Adipocyte (in vitro differentiated cells): Measurements from ENCODE around the gene PTBP1.

Experiments used
- DNase-seq: peaks from one replicate; pipeline ENCODE4 v3.0.0-alpha.2; 2015; ENCODE audit warnings: low read depth
- H3K27me3 ChIP-seq: replicated peaks from 2 replicates; pipeline ENCODE4 v1.7.0; 2013; ENCODE audit warnings: mild to moderate bottlenecking, low read length, moderate library complexity; ENCODE audit not compliant: control insufficient read depth, insufficient read depth
- H3K36me3 ChIP-seq: 2 replicates; pipeline ENCODE4 v1.7.0; 2013; ENCODE audit warnings: low read length, mild to moderate bottlenecking, moderate library complexity; ENCODE audit not compliant: control insufficient read depth, insufficient read depth, severe bottlenecking
- H3K4me1 ChIP-seq: 2 replicates; pipeline ENCODE4 v1.7.0; 2013; ENCODE audit warnings: mild to moderate bottlenecking, low read length, moderate library complexity; ENCODE audit not compliant: control insufficient read depth, insufficient read depth
- H3K4me3 ChIP-seq: 2 replicates; pipeline ENCODE4 v1.7.0; 2013; ENCODE audit warnings: mild to moderate bottlenecking, low read length, moderate library complexity
- H3K9ac ChIP-seq: 2 replicates; pipeline ENCODE4 v1.7.0; 2013; ENCODE audit warnings: mild to moderate bottlenecking, low read length, moderate library complexity
- H3K9me3 ChIP-seq: 2 replicates; pipeline ENCODE4 v1.7.0; 2013; ENCODE audit warnings: mild to moderate bottlenecking, low read length, moderate library complexity; ENCODE audit not compliant: control insufficient read depth

PTBP1 gene

GRCh38 chr19:796692-797527 lies at the start of gene PTBP1:
Gene PTBP1 (plus strand): TSS chr19:797452. CDS start chr19:797498, 46 bp downstream.
- DNase-seq: peak; percentile 100
- Histone ChIP-seq H3K4me1 (peaks cover 40% of the 10 kb centered on the region), H3K36me3 (peaks cover 12% of the 10 kb centered on the region), H3K4me3 (peak within 1 kb of the TSS; percentile 98), H3K9ac (peak within 1 kb of the TSS; percentile 98), H3K27me3 (no peaks in the 10 kb centered on the region), H3K9me3 (no peaks in the 10 kb centered on the region)

GRCh38 chr19:748274-748598 lies 49.0 kb upstream of the PTBP1 start:
- peaks cover 10% of the 10 kb centered on the region for H3K9me3 ChIP-seq

DNA sequence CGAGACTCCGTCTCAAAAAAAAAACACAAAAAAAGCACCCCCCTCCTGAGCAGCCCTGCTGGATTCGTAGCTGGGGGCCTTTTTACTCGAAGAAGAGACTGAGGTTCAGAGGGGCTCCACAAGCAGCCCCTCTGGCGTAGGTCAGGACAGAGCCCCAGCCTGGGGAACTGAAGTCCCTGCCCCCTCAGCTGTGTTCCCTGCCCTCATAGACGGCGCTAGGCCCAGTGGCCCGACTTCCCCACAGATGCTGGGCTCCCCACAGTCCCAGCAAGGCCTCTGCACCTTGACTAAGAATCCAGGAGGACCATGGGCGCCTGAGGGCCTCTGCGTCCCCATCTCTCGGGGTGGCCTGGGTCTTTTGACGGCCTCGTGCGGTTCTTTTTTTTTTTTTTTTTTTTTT lies 47.4 kb upstream of the PTBP1 start:
- no peak for DNase-seq
- H3K9ac ChIP-seq: no peak overlapping the region
- H3K4me1 ChIP-seq: peaks cover 21% of the 10 kb centered on the region
- no peaks in the 10 kb centered on the region for H3K36me3 ChIP-seq
- peaks cover 7% of the 10 kb centered on the region for H3K9me3 ChIP-seq
- no peak overlapping the region for H3K4me3 ChIP-seq
- H3K27me3 ChIP-seq: no peaks in the 10 kb centered on the region

More at GRCh38 chr19:748274-748598, 49.0 kb upstream of the PTBP1 start:
- Histone ChIP-seq H3K9ac (no peak overlapping the region), H3K4me3 (no peak overlapping the region), H3K4me1 (peaks cover 20% of the 10 kb centered on the region), H3K36me3 (no peaks in the 10 kb centered on the region), H3K27me3 (no peaks in the 10 kb centered on the region)
- no peak for DNase-seq

DNA sequence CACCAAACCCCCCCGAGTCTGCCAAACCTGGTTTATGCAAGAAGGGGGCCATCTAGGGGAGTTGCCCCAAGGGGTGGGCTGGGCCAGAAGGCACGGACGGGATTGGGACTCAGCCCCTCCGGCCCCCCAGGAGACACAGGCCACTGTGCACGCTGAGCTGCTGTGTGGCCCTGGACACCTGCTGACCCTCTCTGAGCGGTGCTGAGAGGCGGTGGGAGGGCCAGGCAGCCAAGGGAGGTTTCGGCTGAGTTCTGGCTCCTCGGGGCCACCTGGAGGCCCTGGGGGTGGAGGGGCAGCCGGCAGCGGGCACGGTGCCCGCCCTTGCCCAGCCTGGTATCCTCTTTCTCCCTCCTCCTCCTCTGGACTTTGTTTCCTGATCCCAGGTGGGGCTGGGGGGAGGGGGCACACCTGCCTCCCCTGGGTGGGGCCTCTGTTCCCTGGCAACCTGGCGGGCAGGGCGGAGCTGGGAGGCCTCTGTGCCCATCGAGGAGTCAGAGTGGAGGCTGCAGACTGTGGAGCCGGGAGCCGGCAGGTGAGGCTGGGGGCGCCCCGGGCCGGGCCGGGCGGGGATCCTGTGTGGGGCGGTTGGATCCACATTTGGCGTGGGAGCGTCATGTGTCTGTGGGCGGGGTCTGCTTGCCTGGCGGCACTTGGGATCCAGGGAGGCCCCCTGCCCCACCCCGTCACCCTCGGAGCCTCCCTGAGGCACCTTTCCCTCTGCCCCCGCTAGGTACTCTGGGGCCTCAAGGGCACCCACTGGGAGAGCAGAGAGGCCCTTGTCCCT lies 46.4 kb upstream of the PTBP1 start, which contains the start of gene MISP:
MISP (plus strand) TSS at position 473 of the 784 bp plus-strand sequence. CDS start 5,835 bp downstream, outside the sequence.
- H3K9me3 ChIP-seq: peaks cover 7% of the 10 kb centered on the region
- H3K4me3 ChIP-seq: no peak within 1 kb of the TSS
- peaks cover 21% of the 10 kb centered on the region for H3K4me1 ChIP-seq
- no peaks in the 10 kb centered on the region for H3K36me3 ChIP-seq
- peak within 1 kb of the TSS; percentile 64 for H3K9ac ChIP-seq
- no peaks in the 10 kb centered on the region for H3K27me3 ChIP-seq
- DNase-seq: no peak

- Histone ChIP-seq H3K4me1 (peaks cover 21% of the 10 kb centered on the region), H3K36me3 (no peaks in the 10 kb centered on the region), H3K27me3 (no peaks in the 10 kb centered on the region), H3K4me3 (no peak overlapping the region), H3K9ac (peak overlapping the region; percentile 64), H3K9me3 (peaks cover 7% of the 10 kb centered on the region)
- peak; percentile 85 for DNase-seq
Observed at GRCh38 chr19:751501-752341, 45.5 kb upstream of the PTBP1 start.

DNA sequence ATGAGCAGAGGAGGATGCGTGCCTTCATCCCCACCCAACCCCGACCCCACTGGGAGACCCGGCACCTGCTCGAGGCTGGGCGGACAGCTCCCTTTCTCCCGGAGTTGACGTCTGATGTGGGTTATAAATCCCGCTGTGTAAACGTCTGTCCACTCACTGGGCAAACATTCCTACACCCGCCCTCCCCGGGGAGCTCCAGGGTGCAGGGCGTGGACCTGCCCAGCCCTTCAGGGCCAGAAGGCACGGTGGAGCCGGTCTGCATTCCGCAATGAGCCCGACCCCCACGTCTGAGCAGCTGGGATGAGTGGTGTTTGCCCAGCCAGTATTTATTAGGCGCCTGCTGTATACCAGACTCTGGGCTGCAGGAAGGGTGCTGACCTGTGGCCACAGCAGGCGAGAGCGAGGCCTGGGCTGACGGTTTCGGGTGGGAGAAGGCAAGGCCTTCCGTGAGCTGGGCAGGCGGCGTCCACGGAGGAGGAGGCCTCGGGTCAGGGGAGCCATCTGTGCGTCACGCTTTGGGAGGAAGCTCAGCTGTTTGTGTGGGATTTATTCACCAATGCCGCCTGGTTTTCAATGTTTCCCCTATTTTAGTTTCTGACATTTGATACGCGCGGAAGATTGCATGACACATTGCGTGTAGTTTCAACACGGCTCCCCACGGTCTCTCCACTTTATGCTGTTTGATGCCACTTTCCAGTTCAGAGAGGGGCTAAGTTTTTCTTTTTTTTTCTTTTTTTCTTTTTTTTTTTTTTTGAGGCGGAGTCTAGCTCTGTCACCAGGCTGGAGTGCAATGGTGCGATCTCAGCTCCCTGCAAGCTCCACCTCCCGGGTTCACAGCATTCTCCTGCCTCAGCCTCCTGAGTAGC lies 44.4 kb upstream of the PTBP1 start:
- DNase-seq: peak; percentile 86
- H3K36me3 ChIP-seq: no peaks in the 10 kb centered on the region
- H3K9me3 ChIP-seq: peaks cover 3% of the 10 kb centered on the region
- H3K9ac ChIP-seq: peak overlapping the region; percentile 75
- H3K4me1 ChIP-seq: peaks cover 21% of the 10 kb centered on the region
- no peaks in the 10 kb centered on the region for H3K27me3 ChIP-seq
- peak overlapping the region; percentile 46 for H3K4me3 ChIP-seq

GRCh38 chr19:754530-754929 lies 42.7 kb upstream of the PTBP1 start:
- Histone ChIP-seq H3K4me3 (no peak overlapping the region), H3K36me3 (no peaks in the 10 kb centered on the region), H3K9me3 (peaks cover 4% of the 10 kb centered on the region), H3K4me1 (peaks cover 21% of the 10 kb centered on the region), H3K27me3 (no peaks in the 10 kb centered on the region), H3K9ac (no peak overlapping the region)
- no peak for DNase-seq

DNA sequence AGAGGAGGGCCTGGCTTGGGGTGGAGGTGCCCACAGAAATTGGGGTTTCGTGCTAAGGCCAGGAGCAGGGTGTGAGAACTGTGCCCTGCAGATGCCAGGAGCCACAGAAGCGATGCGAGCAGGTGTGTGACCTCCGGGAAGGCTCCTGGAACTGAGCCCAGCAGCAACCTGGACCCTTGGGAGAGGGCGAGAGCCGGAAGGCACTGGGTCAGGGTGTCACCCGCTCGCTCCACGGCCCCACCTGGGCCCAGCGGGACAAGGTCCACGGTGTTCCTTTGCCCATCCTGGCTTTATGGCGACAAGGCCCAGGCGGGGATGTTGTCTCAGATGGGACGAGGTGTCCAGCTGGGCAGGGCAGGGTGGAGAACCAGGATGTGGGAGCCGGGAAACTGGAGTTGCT lies 42.2 kb upstream of the PTBP1 start:
- H3K9ac ChIP-seq: no peak overlapping the region
- no peak for DNase-seq
- no peaks in the 10 kb centered on the region for H3K27me3 ChIP-seq
- no peak overlapping the region for H3K4me3 ChIP-seq
- peaks cover 4% of the 10 kb centered on the region for H3K9me3 ChIP-seq
- peaks cover 21% of the 10 kb centered on the region for H3K4me1 ChIP-seq
- no peaks in the 10 kb centered on the region for H3K36me3 ChIP-seq

DNA sequence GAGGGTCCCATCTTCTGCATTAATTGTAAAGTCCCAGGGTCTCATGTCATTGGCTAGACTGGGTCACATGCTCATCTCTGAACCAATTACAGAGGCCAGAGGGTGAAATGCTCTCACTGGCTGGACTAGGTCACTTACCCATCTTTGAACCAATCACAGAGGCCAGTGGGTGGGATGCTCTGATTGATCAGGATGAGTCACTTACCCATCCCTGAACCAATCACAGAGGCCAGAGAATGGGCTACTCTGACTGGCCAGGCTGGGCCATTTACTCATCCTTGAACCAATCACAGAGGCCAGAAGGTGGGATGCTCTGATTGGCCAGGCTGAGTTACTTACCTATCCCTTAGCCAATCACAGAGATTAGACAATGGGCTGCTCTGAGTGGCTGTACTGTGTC lies 41.0 kb upstream of the PTBP1 start:
- no peak overlapping the region for H3K4me3 ChIP-seq
- H3K36me3 ChIP-seq: no peaks in the 10 kb centered on the region
- peaks cover 4% of the 10 kb centered on the region for H3K9me3 ChIP-seq
- no peaks in the 10 kb centered on the region for H3K27me3 ChIP-seq
- peak; percentile 7 for DNase-seq
- no peak overlapping the region for H3K9ac ChIP-seq
- H3K4me1 ChIP-seq: peaks cover 19% of the 10 kb centered on the region
